Astrocyte (in vitro differentiated cells and primary cell): ENCODE data around the gene CSF2RB.

Source experiments
- EZH2 ChIP-seq: IDR thresholded peaks from 2 replicates; pipeline ENCODE4 v1.6.1; 2012; ENCODE audit warnings: mild to moderate bottlenecking, low read length, inconsistent platforms; ENCODE audit not compliant: insufficient read depth
- TF ChIP-seq, protein P1 (sequence below): IDR thresholded peaks from 2 replicates; pipeline ENCODE4 v1.5.1; 2011; ENCODE audit warnings: low read depth, mild to moderate bottlenecking, inconsistent platforms, low read length, moderate library complexity; ENCODE audit not compliant: insufficient read depth

DNA sequence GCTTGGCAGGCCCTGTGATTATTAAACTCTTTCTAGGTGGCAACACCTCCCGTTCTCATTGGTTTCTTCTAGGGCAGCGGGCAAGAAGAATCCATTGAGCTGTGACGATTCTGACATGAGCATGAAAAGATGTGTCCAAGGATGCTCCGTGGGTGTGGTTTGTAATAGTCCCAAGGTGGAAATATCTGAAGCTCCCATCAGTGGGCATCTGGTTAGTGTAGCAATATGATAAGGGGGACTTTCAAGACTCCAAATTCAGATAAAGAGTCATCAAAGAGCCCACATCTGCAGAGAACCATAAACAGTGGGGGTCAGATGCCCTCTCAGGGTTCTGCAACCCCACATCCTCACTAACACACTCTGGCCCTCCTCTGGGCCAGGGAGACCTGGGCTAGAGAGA lies 63.2 kb downstream of the CSF2RB start:
- TF ChIP-seq, protein P1, sequence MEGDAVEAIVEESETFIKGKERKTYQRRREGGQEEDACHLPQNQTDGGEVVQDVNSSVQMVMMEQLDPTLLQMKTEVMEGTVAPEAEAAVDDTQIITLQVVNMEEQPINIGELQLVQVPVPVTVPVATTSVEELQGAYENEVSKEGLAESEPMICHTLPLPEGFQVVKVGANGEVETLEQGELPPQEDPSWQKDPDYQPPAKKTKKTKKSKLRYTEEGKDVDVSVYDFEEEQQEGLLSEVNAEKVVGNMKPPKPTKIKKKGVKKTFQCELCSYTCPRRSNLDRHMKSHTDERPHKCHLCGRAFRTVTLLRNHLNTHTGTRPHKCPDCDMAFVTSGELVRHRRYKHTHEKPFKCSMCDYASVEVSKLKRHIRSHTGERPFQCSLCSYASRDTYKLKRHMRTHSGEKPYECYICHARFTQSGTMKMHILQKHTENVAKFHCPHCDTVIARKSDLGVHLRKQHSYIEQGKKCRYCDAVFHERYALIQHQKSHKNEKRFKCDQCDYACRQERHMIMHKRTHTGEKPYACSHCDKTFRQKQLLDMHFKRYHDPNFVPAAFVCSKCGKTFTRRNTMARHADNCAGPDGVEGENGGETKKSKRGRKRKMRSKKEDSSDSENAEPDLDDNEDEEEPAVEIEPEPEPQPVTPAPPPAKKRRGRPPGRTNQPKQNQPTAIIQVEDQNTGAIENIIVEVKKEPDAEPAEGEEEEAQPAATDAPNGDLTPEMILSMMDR, result no peak
- no peak for TF ChIP-seq EZH2
